HG02938 (cell line): Measurements from ENCODE around the gene GMDS.

Experiments used
- ATAC-seq: cut with Tn5 transposase; IDR thresholded peaks from one replicate; pipeline ENCODE4 v1.9.1; 2021; ENCODE audit warnings: mild to moderate bottlenecking, moderate library complexity; ENCODE audit not compliant: unreplicated experiment

The GMDS gene

GRCh38 chr6:1587546-1587945 lies 657.9 kb downstream of the GMDS start:
- no peak for ATAC-seq

- no peak for ATAC-seq
Measured at GRCh38 chr6:1586861-1587450, 658.4 kb downstream of the GMDS start.

DNA sequence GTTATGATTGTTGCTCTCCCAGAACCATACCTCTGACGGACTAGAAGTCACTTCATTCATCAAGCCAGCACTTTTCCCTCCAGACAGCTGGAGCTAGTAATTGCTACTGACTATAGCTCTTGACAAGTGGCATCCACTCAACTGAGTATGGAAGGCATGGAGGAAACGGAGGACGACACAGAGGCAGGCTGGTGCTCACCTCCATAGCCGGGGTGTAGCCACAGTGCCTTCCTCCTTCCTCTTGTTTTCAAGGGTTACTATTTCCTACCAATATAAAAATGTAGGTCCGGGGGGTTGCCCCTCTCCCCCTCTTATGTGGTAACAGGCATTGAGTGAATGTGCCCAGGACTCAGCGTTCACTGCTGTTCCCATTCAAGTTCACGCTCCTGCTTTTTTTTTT lies 659.1 kb downstream of the GMDS start:
- no peak for ATAC-seq

DNA sequence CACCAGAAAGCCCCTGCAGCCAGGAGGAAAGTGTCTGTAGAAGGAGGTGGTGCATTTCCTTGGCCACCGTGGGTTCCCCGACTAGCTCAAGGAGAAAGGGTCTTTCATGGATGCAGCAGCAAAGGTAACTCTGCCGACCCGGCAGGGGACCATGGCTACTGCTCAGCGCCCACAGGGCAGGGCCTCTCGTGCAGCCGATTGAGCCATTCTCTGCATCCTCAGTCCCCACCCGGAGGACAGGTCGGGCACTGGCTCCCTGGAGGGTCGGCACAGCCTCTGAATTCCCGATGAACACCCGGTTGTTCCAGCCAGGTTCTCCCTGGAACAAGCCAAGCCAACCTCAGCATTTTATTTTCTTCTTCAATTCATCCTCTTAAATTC lies 659.7 kb downstream of the GMDS start:
- ATAC-seq: no peak

GRCh38 chr6:1584996-1585668 lies 660.3 kb downstream of the GMDS start:
- ATAC-seq: no peak

- ATAC-seq: no peak
Measured at GRCh38 chr6:1584146-1584545, 661.3 kb downstream of the GMDS start.

GRCh38 chr6:1581120-1581991 lies 664.0 kb downstream of the GMDS start:
- no peak for ATAC-seq

DNA sequence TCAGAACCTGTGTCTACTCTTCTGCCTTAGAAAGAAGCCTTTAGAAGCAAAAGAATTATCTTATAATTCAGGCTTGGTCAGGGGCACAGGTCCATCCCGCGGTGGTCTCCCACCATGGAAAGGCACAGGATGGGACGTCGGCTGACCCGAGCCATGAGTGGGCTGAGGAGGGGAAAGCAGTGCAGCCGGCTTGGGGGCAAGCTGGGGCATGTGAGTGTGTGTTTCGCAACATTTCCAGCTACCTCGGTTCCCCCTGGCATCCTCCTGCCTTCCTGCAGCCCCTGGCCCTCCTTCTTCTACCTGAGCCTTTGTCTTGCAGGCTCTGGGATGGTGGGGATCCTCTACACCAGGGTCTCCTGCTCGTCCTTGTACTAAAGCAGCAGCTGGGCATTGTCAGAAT lies 664.8 kb downstream of the GMDS start:
- no peak for ATAC-seq

DNA sequence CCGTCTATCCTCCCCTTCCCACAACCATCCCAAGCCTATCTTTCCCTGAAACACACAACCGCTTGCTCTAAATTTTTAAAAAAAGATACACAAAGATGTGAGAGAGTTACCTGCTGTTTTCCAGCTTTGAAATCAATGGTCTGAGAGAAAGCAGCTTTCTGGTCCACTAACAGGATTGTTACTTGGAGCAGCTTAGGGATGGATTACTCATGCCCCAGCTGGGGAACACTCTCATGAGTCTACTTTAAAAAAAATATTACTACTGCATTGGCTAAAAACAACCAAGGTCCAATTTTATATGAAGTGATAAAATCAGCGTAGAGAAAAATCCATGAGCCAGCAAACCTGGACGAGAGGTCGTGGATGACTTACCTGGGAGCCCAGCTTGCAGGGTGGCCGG lies 665.3 kb downstream of the GMDS start:
- ATAC-seq: no peak

GRCh38 chr6:1579096-1579495 lies 666.3 kb downstream of the GMDS start:
- no peak for ATAC-seq

- no peak for ATAC-seq
Measured at GRCh38 chr6:1577896-1578745, 667.3 kb downstream of the GMDS start.

- ATAC-seq: no peak
Measured at GRCh38 chr6:1577146-1577680, 668.2 kb downstream of the GMDS start.

DNA sequence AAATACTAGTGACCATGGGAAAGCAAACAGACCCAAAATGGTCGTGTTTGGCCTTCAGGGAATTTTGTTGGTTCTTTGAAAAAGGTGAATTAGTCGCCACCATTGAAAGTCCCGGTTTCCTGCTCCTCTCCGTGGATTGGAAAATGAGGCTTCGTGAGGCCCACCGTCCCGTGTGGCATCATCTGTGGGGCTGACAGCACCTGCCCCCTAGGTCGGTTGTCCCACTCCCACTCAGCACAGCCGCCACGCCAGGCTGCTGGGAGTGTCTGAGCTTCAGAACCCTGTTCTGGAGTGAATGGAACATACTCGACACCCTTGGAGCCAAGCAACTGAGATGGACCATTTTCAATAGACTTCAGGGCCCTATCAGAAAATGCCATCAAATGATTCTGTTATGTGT lies 668.7 kb downstream of the GMDS start:
- no peak for ATAC-seq

DNA sequence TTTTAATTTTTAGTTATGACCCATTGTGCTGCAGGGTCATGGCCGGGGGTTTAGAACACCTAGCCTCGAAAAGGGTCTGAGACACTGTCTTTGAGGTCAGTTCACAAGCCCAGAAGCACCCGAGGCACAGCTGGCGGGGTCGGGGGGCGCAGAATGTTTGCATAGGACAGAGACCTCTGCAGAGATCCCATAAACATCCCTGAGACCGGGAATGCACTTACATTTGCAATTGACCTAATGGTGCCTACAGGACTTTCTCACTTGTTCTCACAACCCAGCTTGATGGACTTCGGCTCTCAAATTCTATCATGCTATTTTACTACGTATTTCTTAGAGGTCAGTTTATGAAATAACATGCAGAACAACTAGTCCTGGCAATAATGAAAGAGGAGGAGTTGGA lies 669.2 kb downstream of the GMDS start:
- no peak for ATAC-seq

- no peak for ATAC-seq
Measured at GRCh38 chr6:1575210-1576041, 670.0 kb downstream of the GMDS start.

GRCh38 chr6:1574890-1575209 lies 670.6 kb downstream of the GMDS start:
- ATAC-seq: no peak

- no peak for ATAC-seq
Measured at GRCh38 chr6:1574083-1574761, 671.2 kb downstream of the GMDS start.
